HepG2 (cell line): ENCODE data around the gene ACYP2. TPM values are rescaled to one million over a fixed set of nuclear protein-coding genes. Genes with fewer than 3 reads are reported as not detected.

Experiments used
- ATAC-seq: fragments of 200-7000 bp; cut with Tn5 transposase; 3 replicates; pipeline ENCODE4 v1.9.1; 2020; ENCODE audit warnings: mild to moderate bottlenecking, moderate library complexity
- BruUV-seq: library from RNA; stranded (reverse); fragments of 400-500 nt; replicated peaks from 2 replicates; lab custom pipeline; 2021; lab: Mats Ljungman, UMichigan
- CTCF ChIA-PET: fragments of 300-600 bp; formaldehyde crosslinking; extraction: SDS; loops from one replicate; lab custom pipeline; 2021; ENCODE audit warnings: low total read pairs, inconsistent platforms, low intra/inter-chr PET ratio; lab: Yijun Ruan, JAX
- POLR2A ChIA-PET: fragments of 350-600 bp; sonication (Branson Sonifier 250); formaldehyde crosslinking; loops from one replicate; lab custom pipeline; 2020; ENCODE audit warnings: antibody characterized with exemption, inconsistent platforms; lab: Yijun Ruan, JAX
- DNase-seq: peaks from one replicate; pipeline ENCODE4 v3.0.0-alpha.2; 2015; ENCODE audit warnings: low spot score
- FAIRE-seq: peaks from 3 replicates; lab custom pipeline; 2011; peaks lifted over from hg19 to GRCh38; lab: Jason Lieb, UNC
- H2AFZ ChIP-seq: one replicate; pipeline ENCODE4 v1.6.1; 2011; ENCODE audit warnings: low read length, inconsistent platforms
- H3K27ac ChIP-seq: fragments of 300-600 bp; 3 replicates; pipeline ENCODE4 v1.8.0; 2011; ENCODE audit warnings: mixed run types, mild to moderate bottlenecking, mixed read lengths, low read length, inconsistent platforms; ENCODE audit not compliant: insufficient read depth; ENCODE audit errors: extremely low read length
- H3K27me3 ChIP-seq, 2 experiments: fragments of 200-600 bp in 1 of 2; 2 replicates in 1 of 2; 3 replicates in 1 of 2; pipeline versions ENCODE4 v1.6.0 to v1.8.0; 2011; ENCODE audit warnings: low read length in 2 of 2, mild to moderate bottlenecking in 2 of 2, moderate library complexity in 2 of 2, inconsistent platforms in 1 of 2; ENCODE audit not compliant: insufficient read depth in 2 of 2, control insufficient read depth in 1 of 2
- H3K36me3 ChIP-seq, 2 experiments: fragments of 200-600 bp in 1 of 2; replicated peaks in 1 of 2; 2 replicates in 1 of 2; 3 replicates in 1 of 2; pipeline versions ENCODE4 v1.5.1 to v1.8.0; 2011; ENCODE audit warnings: low read length in 2 of 2, inconsistent platforms in 1 of 2; ENCODE audit not compliant: insufficient read depth in 2 of 2, control insufficient read depth in 1 of 2
- H3K4me1 ChIP-seq: 2 replicates; pipeline ENCODE4 v1.5.1; 2012; ENCODE audit warnings: low read length, inconsistent platforms; ENCODE audit not compliant: insufficient read depth
- H3K4me2 ChIP-seq: 2 replicates; pipeline ENCODE4 v1.6.0; 2011; ENCODE audit warnings: low read depth, low read length, inconsistent platforms
- H3K4me3 ChIP-seq, 3 experiments: fragments of 200-600 bp in 1 of 3; sonication (generic), shearing (Covaris generic) in 1 of 3; replicated peaks in 1 of 3; 2 replicates each; pipeline ENCODE4 v1.5.1; 2011 to 2016; ENCODE audit warnings: low read length in 3 of 3, inconsistent platforms in 2 of 3, low read depth in 2 of 3, mild to moderate bottlenecking in 2 of 3, control low read depth in 1 of 3, mixed read lengths in 1 of 3; ENCODE audit not compliant: insufficient read depth in 1 of 3
- H3K79me2 ChIP-seq: one replicate; pipeline ENCODE4 v1.6.1; 2011; ENCODE audit warnings: low read length, inconsistent platforms; ENCODE audit not compliant: insufficient read depth
- H3K9ac ChIP-seq: 2 replicates; pipeline ENCODE4 v1.6.0; 2011; ENCODE audit warnings: mild to moderate bottlenecking, low read depth, low read length, inconsistent platforms; ENCODE audit not compliant: insufficient read depth
- H3K9me3 ChIP-seq: 2 replicates; pipeline ENCODE4 v1.5.1; 2012; ENCODE audit warnings: mild to moderate bottlenecking, low read length
- H4K20me1 ChIP-seq: 2 replicates; pipeline ENCODE4 v1.6.0; 2011; ENCODE audit warnings: inconsistent platforms, mild to moderate bottlenecking, low read length, moderate library complexity; ENCODE audit not compliant: insufficient read depth
- SOX13 ChIP-seq, 3 experiments: fragments of 450-650 bp in 1 of 3; sonication (generic) in 1 of 3; formaldehyde crosslinking in 1 of 3; IDR thresholded peaks in 2 of 3; conservative IDR thresholded peaks in 1 of 3; 2 replicates each; pipeline versions ENCODE4 v1.5.0 to v1.6.1; 2016 to 2020; ENCODE audit warnings: antibody characterized with exemption in 1 of 3, mild to moderate bottlenecking in 1 of 3, missing compliant biosample characterization in 1 of 3, missing genetic modification reagents in 1 of 3, moderate library complexity in 1 of 3
- TEAD2 ChIP-seq: sonication (generic); formaldehyde crosslinking; IDR thresholded peaks from 2 replicates; pipeline ENCODE4 v1.9.0; 2021; ENCODE audit warnings: missing genetic modification reagents
- ZNF644 ChIP-seq: IDR thresholded peaks from 2 replicates; pipeline ENCODE4 v1.6.1; 2016; ENCODE audit warnings: low read depth
- WGBS: methylation state at CpG from one replicate; pipeline ENCODE4 v1.1.6; 2017; ENCODE audit warnings: low lambda C conversion rate; 5-methylcytosine and 5-hydroxymethylcytosine counted together
- in situ Hi-C: cut with HindIII; loops from 2 replicates; pipeline ENCODE4 v1.10.0; 2017; ENCODE audit warnings: low pct_unique_long_range_greater_than_20kb; ENCODE audit not compliant: extremely low pct_ligation_motif_present
- intact Hi-C: fragments of 100-400 bp; cut with micrococcal nuclease; formaldehyde crosslinking; loops from one replicate; pipeline ENCODE4 v1.10.0; 2022; ENCODE audit not compliant: unreplicated experiment
- polyA plus RNA-seq, 8 experiments: library from polyadenylated mRNA; depleted of rRNA in 3 of 8; stranded (reverse) in 7 of 8; unstranded in 1 of 8; fragments of >200 nt; fragmentation: Illumina TruSeq in 4 of 8; extraction: Trizol in 4 of 8; gene quantifications; 2 replicates each; pipeline versions ENCODE4 v1.2.1 to v1.2.3, GENCODE V29; 2011 to 2016; ENCODE audit warnings: low read depth in 4 of 8, missing spikeins in 1 of 8, mixed read lengths in 1 of 8; ENCODE audit not compliant: insufficient read depth in 1 of 8
- total RNA-seq, 5 experiments: library from RNA; depleted of rRNA; stranded (reverse); fragments of >200 nt; fragmentation: Illumina TruSeq; extraction: Trizol; gene quantifications; 2 replicates each; pipeline ENCODE4 v1.2.3, GENCODE V29; 2016; ENCODE audit warnings: low read depth in 1 of 5
- TF ChIP-seq, protein P1 (sequence below): sonication (generic); formaldehyde crosslinking; IDR thresholded peaks from 2 replicates; pipeline ENCODE4 v1.5.1; 2020; ENCODE audit warnings: mild to moderate bottlenecking, missing genetic modification reagents, moderate library complexity
- TF ChIP-seq, protein P2 (sequence below): sonication (generic); formaldehyde crosslinking; IDR thresholded peaks from 2 replicates; pipeline ENCODE4 v1.4.0; 2020; ENCODE audit warnings: missing genetic modification reagents, borderline replicate concordance

ACYP2 gene
- total and polyA plus RNA-seq, 2 of the 13 experiments (the other 11 are each of a cell fraction or from before 2014, with no cell fraction given): 12.3 to 12.7 TPM

DNA sequence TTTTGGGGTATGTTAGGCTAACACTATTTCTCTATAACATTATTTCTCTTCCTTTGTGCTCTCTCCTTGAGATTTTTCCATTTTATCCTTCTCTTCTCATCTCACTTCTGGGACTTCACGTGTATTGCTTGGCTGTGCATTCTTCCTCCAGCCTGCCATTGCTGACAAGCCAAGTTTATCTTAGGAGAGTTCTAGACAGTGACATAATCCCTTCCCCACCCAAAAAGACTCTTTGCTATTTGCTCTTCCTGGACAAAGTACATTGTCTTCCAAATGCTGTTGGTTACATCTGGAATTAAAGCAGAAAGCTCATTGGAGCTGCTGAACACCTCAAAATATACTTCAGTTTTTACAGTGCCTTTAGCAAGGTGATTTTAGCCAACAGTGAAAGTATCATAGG lies 131.7 kb downstream of the ACYP2 start:
- Histone ChIP-seq H2AFZ (no peak overlapping the region), H3K79me2 (no peaks in the 10 kb centered on the region), H3K9ac (no peak overlapping the region), H3K27ac (no peak overlapping the region), H3K27me3 (no peaks in the 10 kb centered on the region), H3K9me3 (no peaks in the 10 kb centered on the region), H3K36me3 (no peaks in the 10 kb centered on the region), H3K4me2 (no peak overlapping the region), H3K4me1 (peaks cover 14% of the 10 kb centered on the region), H3K4me3 (no peak overlapping the region), H4K20me1 (no peaks in the 10 kb centered on the region)
- TF ChIP-seq, protein P1, sequence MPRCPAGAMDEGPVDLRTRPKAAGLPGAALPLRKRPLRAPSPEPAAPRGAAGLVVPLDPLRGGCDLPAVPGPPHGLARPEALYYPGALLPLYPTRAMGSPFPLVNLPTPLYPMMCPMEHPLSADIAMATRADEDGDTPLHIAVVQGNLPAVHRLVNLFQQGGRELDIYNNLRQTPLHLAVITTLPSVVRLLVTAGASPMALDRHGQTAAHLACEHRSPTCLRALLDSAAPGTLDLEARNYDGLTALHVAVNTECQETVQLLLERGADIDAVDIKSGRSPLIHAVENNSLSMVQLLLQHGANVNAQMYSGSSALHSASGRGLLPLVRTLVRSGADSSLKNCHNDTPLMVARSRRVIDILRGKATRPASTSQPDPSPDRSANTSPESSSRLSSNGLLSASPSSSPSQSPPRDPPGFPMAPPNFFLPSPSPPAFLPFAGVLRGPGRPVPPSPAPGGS (CRISPR knock-in tag): no peak
- TF ChIP-seq ZNF644 (0 out of 2 replicates have a peak, but pooled peaks have one; percentile 45), SOX13 (IDR thresholded peaks at IDR 0.05) (no peak), SOX13 (CRISPR knock-in tag; conservative IDR thresholded peaks at IDR 0.05 in 1 of 2, IDR thresholded peaks at IDR 0.05 in 1 of 2) (peak in 1 of 2 experiments; percentile 41; a peak in 1 of 4 replicates), TEAD2 (no peak)
- TF ChIP-seq, protein P2, sequence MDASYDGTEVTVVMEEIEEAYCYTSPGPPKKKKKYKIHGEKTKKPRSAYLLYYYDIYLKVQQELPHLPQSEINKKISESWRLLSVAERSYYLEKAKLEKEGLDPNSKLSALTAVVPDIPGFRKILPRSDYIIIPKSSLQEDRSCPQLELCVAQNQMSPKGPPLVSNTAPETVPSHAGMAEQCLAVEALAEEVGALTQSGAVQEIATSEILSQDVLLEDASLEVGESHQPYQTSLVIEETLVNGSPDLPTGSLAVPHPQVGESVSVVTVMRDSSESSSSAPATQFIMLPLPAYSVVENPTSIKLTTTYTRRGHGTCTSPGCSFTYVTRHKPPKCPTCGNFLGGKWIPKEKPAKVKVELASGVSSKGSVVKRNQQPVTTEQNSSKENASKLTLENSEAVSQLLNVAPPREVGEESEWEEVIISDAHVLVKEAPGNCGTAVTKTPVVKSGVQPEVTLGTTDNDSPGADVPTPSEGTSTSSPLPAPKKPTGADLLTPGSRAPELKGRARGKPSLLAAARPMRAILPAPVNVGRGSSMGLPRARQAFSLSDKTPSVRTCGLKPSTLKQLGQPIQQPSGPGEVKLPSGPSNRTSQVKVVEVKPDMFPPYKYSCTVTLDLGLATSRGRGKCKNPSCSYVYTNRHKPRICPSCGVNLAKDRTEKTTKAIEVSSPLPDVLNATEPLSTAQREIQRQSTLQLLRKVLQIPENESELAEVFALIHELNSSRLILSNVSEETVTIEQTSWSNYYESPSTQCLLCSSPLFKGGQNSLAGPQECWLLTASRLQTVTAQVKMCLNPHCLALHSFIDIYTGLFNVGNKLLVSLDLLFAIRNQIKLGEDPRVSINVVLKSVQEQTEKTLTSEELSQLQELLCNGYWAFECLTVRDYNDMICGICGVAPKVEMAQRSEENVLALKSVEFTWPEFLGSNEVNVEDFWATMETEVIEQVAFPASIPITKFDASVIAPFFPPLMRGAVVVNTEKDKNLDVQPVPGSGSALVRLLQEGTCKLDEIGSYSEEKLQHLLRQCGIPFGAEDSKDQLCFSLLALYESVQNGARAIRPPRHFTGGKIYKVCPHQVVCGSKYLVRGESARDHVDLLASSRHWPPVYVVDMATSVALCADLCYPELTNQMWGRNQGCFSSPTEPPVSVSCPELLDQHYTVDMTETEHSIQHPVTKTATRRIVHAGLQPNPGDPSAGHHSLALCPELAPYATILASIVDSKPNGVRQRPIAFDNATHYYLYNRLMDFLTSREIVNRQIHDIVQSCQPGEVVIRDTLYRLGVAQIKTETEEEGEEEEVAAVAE: peak; percentile 92
- WGBS: 76% methylated on average over 1 of the region's 1 CpG
- DNase-seq: no peak
- no TSS peak for BruUV-seq
- CTCF ChIA-PET: no interaction called here
- ATAC-seq: no peak
- intact Hi-C loops (no loop called here), in situ Hi-C loops (no loop called here)
- peak; percentile 18 for FAIRE-seq
- POLR2A ChIA-PET: no interaction called here
